Measurements from ENCODE around the gene SF1. TPM values are rescaled to one million over a fixed set of nuclear protein-coding genes. Genes with fewer than 3 reads are reported as not detected.
A peak's percentile ranks its signal among the peaks of the same experiment; 100 is the strongest.

SF1 gene
- total and polyA plus RNA-seq, 2 of the 8 experiments (the other 6 are each of a cell fraction or from before 2014, with no cell fraction given) = 72.7 to 353 TPM

- Histone ChIP-seq H3K4me2 (ENCODE audit: insufficient read depth in 1 of 2, low read depth in 2 of 2, low read length in 2 of 2) (no peak overlapping the region), H3K18ac (ENCODE audit: extremely low read depth, low read length) (no peak overlapping the region), H3K4me1 (replicated peaks in 1 of 4; ENCODE audit: control insufficient read depth in 3 of 4, insufficient read depth in 4 of 4, low read length in 3 of 4) (no peaks in the 10 kb centered on the region), H2BK120ac (replicated peaks; ENCODE audit: low read depth, low read length) (no peak overlapping the region), H2AK5ac (ENCODE audit: low read depth, low read length) (no peak overlapping the region), H3K14ac (ENCODE audit: insufficient read length) (no peak overlapping the region), H3K23me2 (ENCODE audit: low read depth, low read length) (no peaks in the 10 kb centered on the region; the same call in 1 of the 2 replicates), H4K5ac (ENCODE audit: insufficient read length, low read depth, low read length) (no peak overlapping the region), H2BK20ac (ENCODE audit: low read length) (no peak overlapping the region), H3K56ac (replicated peaks; ENCODE audit: insufficient read length, low read depth, low read length) (no peak overlapping the region), H4K91ac (replicated peaks; ENCODE audit: insufficient read length, low read length) (no peak overlapping the region), H3K4me3 (ENCODE audit: extremely low read depth in 1 of 4, insufficient read depth in 2 of 4, low read depth in 3 of 4, low read length in 4 of 4) (no peak overlapping the region), H3K9me3 (ENCODE audit: insufficient read depth in 2 of 2, low read depth in 1 of 2, low read length in 1 of 2) (no peaks in the 10 kb centered on the region), H2BK15ac (ENCODE audit: low read length) (no peak overlapping the region), H3K79me2 (ENCODE audit: control insufficient read depth in 1 of 2, insufficient read depth in 2 of 2, low read length in 2 of 2) (no peaks in the 10 kb centered on the region), H3K36me3 (ENCODE audit: control insufficient read depth in 2 of 4, insufficient read depth in 4 of 4, low read length in 3 of 4) (peaks cover 0 to 14% (median 8%) of the 10 kb centered on the region in 4 experiments; a peak in 5 of 8 replicates), H3K4ac (replicated peaks; ENCODE audit: insufficient read length, low read depth, low read length) (no peak overlapping the region), H2AFZ (ENCODE audit: low read length) (no peak overlapping the region), H3K9ac (replicated peaks in 1 of 4; ENCODE audit: extremely low read depth in 1 of 4, low read depth in 3 of 4, low read length in 3 of 4) (no peak overlapping the region), H2BK5ac (ENCODE audit: low read depth, low read length) (no peak overlapping the region), H3K27me3 (replicated peaks in 1 of 4; ENCODE audit: control insufficient read depth in 3 of 4, extremely low read depth in 1 of 4, insufficient read depth in 3 of 4, low read length in 3 of 4) (no peaks in the 10 kb centered on the region), H3K79me1 (ENCODE audit: low read depth, low read length) (no peaks in the 10 kb centered on the region; the same call in 1 of the 2 replicates), H3K23ac (ENCODE audit: insufficient read length) (no peak overlapping the region), H4K20me1 (replicated peaks in 1 of 2; ENCODE audit: control insufficient read depth in 1 of 2, insufficient read depth in 2 of 2, low read length in 2 of 2) (peaks cover 3% of the 10 kb centered on the region in 2 experiments), H3K27ac (ENCODE audit: low read depth, low read length) (no peak overlapping the region), H2BK12ac (ENCODE audit: low read depth, low read length) (no peak overlapping the region), H4K8ac (ENCODE audit: extremely low read depth, insufficient read depth, low read length) (no peak overlapping the region; the same call in 1 of the 2 replicates)
- 89% methylated on average over 43 of the region's 52 CpGs; no CpG with 5 or more reads in 1 of the 2 experiments for WGBS, 2 experiments (ENCODE audit: extremely low coverage in 1 of 2, insufficient coverage in 1 of 2, insufficient read length in 1 of 2, insufficient replicate concordance in 2 of 2, low coverage in 1 of 2, low lambda C conversion rate in 2 of 2, missing lambda C conversion rate in 1 of 2)
- POLR2A ChIA-PET (ENCODE audit: partially characterized antibody) = interaction anchor here (0.6 to 1.0 kb wide), 4 partner anchors 13 to 52 kb away, joined by 3 to 4 read pairs (median 3); partner anchors contain the start of gene EHD1
- FAIRE-seq (no peak), DNase-seq (ENCODE audit: low read depth in 1 of 2, low spot score in 2 of 2) (peak in 1 of 2 experiments; percentile 57)
- CTCF ChIA-PET (ENCODE audit: partially characterized antibody) = interaction anchor here (0.5 to 2.1 kb wide), 8 partner anchors 9 to 136 kb away, joined by 3 to 9 read pairs (median 4); no protein-coding TSS in a partner anchor
- TF ChIP-seq SIN3A (conservative IDR thresholded peaks at IDR 0.05 in 1 of 2, IDR thresholded peaks at IDR 0.05 in 1 of 2; ENCODE audit: low read depth in 1 of 2, low read length in 2 of 2) (no peak), BACH1 (IDR thresholded peaks at IDR 0.05; ENCODE audit: low read length) (no peak), SIRT6 (IDR thresholded peaks at IDR 0.05; ENCODE audit: low read length) (no peak), FOSL1 (IDR thresholded peaks at IDR 0.05; ENCODE audit: insufficient read depth, low read depth, low read length) (no peak), CTCF (IDR thresholded peaks at IDR 0.05; ENCODE audit: control extremely low read depth in 1 of 3, insufficient read depth in 1 of 3, low read depth in 1 of 3, low read length in 3 of 3) (no peak), RBBP5 (IDR thresholded peaks at IDR 0.05; ENCODE audit: borderline replicate concordance, low read depth, low read length) (no peak), SP2 (IDR thresholded peaks at IDR 0.05; ENCODE audit: low read length) (0 out of 2 replicates have a peak, but pooled peaks have one; percentile 7), KDM5A (IDR thresholded peaks at IDR 0.05; ENCODE audit: low read length) (no peak)
These were observed 48.5 kb upstream of the SF1 start for GRCh38 chr11:64826578-64827450.

All from H1 (cell line).